Gastroesophageal sphincter (tissue), 4 donors: ENCODE results near the gene CGN. TPM values are rescaled to one million over a fixed set of nuclear protein-coding genes. Genes with fewer than 3 reads are reported as not detected.

Experiments
- ATAC-seq: fragments of 150-250 bp; one replicate; pipeline ENCODE4 v1.9.1; 2016; ENCODE audit warnings: mild to moderate bottlenecking, moderate library complexity
- H3K27ac ChIP-seq, 4 donors: fragments of 200-600 bp; sonication (generic) in 3 of 4; 1 replicate in 3 of 4; 2 replicates in 1 of 4; pipeline ENCODE4 v1.5.1; 2016 to 2019
- H3K27me3 ChIP-seq: fragments of 200-600 bp; sonication (generic); one replicate; pipeline ENCODE4 v1.5.1; 2019
- H3K36me3 ChIP-seq, 2 donors: fragments of 200-600 bp; sonication (generic); one replicate each; pipeline ENCODE4 v1.5.1; 2019; ENCODE audit warnings: control low read depth in 1 of 2
- H3K4me1 ChIP-seq, 3 donors: fragments of 200-600 bp; sonication (generic); 1 replicate in 2 of 3; 2 replicates in 1 of 3; pipeline ENCODE4 v1.5.1; 2016 to 2019; ENCODE audit warnings: control low read depth in 2 of 3
- H3K4me3 ChIP-seq, 2 donors: fragments of 200-600 bp; sonication (generic); one replicate each; pipeline ENCODE4 v1.5.1; 2019; ENCODE audit warnings: mild to moderate bottlenecking in 1 of 2, moderate library complexity in 1 of 2
- H3K9me3 ChIP-seq, 3 donors: fragments of 200-600 bp; sonication (generic); one replicate each; pipeline ENCODE4 v1.5.1; 2017 to 2019; ENCODE audit warnings: control low read depth in 2 of 3
- EP300 ChIP-seq: sonication (generic); formaldehyde crosslinking; IDR thresholded peaks from one replicate; pipeline ENCODE4 v1.6.1; 2017; ENCODE audit warnings: antibody characterized with exemption, mild to moderate bottlenecking
- POLR2A ChIP-seq, 2 donors: fragments of 450-650 bp; IDR thresholded peaks; one replicate each; pipeline ENCODE4 v1.6.1; 2017; ENCODE audit warnings: antibody characterized with exemption in 2 of 2, mild to moderate bottlenecking in 2 of 2, moderate library complexity in 1 of 2
- POLR2AphosphoS5 ChIP-seq: sonication (generic); formaldehyde crosslinking; IDR thresholded peaks from one replicate; pipeline ENCODE4 v1.6.1; 2017; ENCODE audit warnings: antibody characterized with exemption
- WGBS, 2 donors: methylation state at CpG; one replicate each; pipeline ENCODE4 v1.1.5; 2018; ENCODE audit warnings: low coverage in 1 of 2; 5-methylcytosine and 5-hydroxymethylcytosine counted together
- total RNA-seq, 4 donors: library from RNA; depleted of rRNA; stranded (reverse); fragments of >200 nt; gene quantifications; one replicate each; pipeline ENCODE4 v1.1.0, GENCODE V29; 2016
- TF ChIP-seq, protein P1 (sequence below), 4 experiments: fragments of 200-600 bp in 2 of 4; fragments of 450-650 bp in 2 of 4; sonication (generic) in 1 of 4; IDR thresholded peaks; one replicate each; pipeline ENCODE4 v1.5.1; 2017 to 2019; ENCODE audit warnings: antibody characterized with exemption in 4 of 4, mild to moderate bottlenecking in 2 of 4, moderate library complexity in 2 of 4

The CGN gene
- total RNA-seq, 4 donors from 2014 or later = 0.13 to 2.2 (median 0.29) TPM

DNA sequence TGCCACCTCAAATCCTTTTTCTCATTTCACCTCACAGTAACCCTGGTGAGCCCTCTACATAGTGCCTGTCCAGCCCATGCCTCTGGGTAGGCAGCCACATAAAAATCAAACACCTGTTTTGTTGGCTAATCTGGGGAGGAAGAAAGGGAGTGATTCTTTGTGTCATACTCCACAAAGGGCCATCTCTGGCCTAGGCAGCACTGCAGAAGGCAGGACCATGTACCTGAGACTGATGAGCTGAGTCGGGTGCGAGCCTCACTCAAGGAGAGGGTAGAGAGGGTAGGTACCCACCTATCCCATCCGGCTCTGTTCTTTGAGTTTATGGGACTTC is 36.7 kb downstream of the CGN start:
- no peak for ATAC-seq
- Histone ChIP-seq H3K27ac (peak overlapping the region; percentile 68 to 77 (median 74)), H3K4me1 (peaks cover 4 to 37% (median 7%) of the 10 kb centered on the region in 3 donors), H3K27me3 (no peaks in the 10 kb centered on the region), H3K4me3 (no peak overlapping the region), H3K36me3 (no peaks in the 10 kb centered on the region), H3K9me3 (no peaks in the 10 kb centered on the region)
- TF ChIP-seq, protein P1, sequence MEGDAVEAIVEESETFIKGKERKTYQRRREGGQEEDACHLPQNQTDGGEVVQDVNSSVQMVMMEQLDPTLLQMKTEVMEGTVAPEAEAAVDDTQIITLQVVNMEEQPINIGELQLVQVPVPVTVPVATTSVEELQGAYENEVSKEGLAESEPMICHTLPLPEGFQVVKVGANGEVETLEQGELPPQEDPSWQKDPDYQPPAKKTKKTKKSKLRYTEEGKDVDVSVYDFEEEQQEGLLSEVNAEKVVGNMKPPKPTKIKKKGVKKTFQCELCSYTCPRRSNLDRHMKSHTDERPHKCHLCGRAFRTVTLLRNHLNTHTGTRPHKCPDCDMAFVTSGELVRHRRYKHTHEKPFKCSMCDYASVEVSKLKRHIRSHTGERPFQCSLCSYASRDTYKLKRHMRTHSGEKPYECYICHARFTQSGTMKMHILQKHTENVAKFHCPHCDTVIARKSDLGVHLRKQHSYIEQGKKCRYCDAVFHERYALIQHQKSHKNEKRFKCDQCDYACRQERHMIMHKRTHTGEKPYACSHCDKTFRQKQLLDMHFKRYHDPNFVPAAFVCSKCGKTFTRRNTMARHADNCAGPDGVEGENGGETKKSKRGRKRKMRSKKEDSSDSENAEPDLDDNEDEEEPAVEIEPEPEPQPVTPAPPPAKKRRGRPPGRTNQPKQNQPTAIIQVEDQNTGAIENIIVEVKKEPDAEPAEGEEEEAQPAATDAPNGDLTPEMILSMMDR (IDR thresholded peaks at IDR 0.05) = no peak
- TF ChIP-seq EP300 (no peak), POLR2AphosphoS5 (no peak), POLR2A (IDR thresholded peaks at IDR 0.05) (no peak)
- 94 to 95% methylated on average over 3 of the region's 3 CpGs for WGBS, 2 donors

DNA sequence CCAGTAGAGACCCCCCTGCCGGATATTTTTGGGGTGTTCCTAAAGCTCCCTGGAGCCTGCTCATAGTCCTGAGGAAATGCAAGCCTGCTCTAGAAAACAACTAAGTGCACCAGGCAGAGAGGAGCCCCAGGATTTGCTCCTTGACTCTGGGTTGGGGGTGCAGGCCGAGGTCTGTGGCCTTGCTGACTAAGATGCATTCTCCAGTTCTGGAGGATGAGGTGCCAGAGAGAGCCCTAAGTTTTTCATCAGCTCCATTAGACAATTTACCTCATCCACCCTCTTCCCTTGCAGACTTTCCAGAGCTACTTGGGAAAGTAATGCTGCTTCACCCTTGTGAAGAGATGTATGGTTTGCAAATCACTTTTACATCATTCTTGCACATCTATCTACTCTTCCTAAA is 38.0 kb downstream of the CGN start:
- Histone ChIP-seq H3K27ac (peak overlapping the region in 2 of 4 donors; percentile 14 to 30), H3K9me3 (no peaks in the 10 kb centered on the region), H3K36me3 (no peaks in the 10 kb centered on the region), H3K27me3 (no peaks in the 10 kb centered on the region), H3K4me1 (peaks cover 4 to 28% (median 7%) of the 10 kb centered on the region in 3 donors), H3K4me3 (no peak overlapping the region)
- 66% methylated on average over 2 of the region's 2 CpGs; no CpG with 5 or more reads in 1 of the 2 donors for WGBS, 2 donors
- ATAC-seq = no peak
- TF ChIP-seq POLR2A (IDR thresholded peaks at IDR 0.05) (no peak), POLR2AphosphoS5 (no peak), EP300 (no peak)
- TF ChIP-seq, protein P1 (IDR thresholded peaks at IDR 0.05) = no peak

DNA sequence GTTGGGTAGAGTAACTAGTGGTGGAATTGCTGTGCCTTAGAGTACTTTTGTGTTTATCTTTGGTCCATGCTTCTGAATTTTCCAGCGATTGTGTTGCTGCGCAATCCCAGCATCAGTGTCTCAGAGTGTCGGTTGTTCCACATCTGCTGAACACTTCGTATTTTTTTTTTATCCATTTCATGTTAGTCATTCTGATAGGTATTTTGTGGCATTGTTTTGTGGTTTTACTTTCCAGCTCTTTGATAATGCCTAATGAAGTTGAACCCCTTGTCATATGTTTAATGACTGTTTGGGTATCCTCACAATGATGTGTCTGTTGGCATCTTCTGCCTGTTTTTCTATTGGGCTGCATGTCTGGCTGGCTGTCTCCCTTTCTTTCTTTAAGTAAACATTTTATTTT is 42.5 kb downstream of the CGN start:
- no peak overlapping the region for H3K27ac ChIP-seq
- 91 to 100% methylated on average over 1 to 4 of the region's 4 CpGs for WGBS, 2 donors
- peaks cover 0 to 10% (median 0%) of the 10 kb centered on the region in 3 donors for H3K4me1 ChIP-seq
- no peak overlapping the region for H3K4me3 ChIP-seq
- H3K36me3 ChIP-seq = no peaks in the 10 kb centered on the region
- ATAC-seq = no peak
- TF ChIP-seq EP300 (no peak), POLR2A (IDR thresholded peaks at IDR 0.05) (no peak), POLR2AphosphoS5 (no peak)
- TF ChIP-seq, protein P1 (IDR thresholded peaks at IDR 0.05) = no peak
- H3K27me3 ChIP-seq = no peaks in the 10 kb centered on the region
- H3K9me3 ChIP-seq = no peaks in the 10 kb centered on the region

DNA sequence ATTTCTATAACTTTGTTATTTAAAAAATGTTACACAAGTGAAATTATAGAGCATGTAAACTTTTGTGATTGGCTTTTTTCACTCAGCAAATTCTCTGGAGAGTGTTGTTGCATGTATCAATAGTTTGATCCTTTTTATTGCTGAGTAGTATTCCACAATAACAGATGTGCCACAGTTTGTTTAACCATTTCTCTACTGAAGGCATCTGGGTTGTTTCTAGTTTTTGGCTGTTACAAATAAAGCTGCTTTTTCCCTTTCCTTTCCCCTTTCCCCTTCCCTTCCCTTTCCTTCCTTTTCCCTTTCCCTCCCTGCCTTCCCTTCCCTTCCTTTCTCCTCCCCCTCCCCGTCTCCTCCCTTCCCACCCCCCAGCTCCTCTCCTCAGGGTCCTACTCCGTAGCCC is 44.9 kb downstream of the CGN start:
- TF ChIP-seq, protein P1 (IDR thresholded peaks at IDR 0.05) = no peak
- TF ChIP-seq EP300 (no peak), POLR2A (IDR thresholded peaks at IDR 0.05) (no peak), POLR2AphosphoS5 (no peak)
- no peak for ATAC-seq
- WGBS, 2 donors = 92% methylated on average over 2 of the region's 2 CpGs; no CpG with 5 or more reads in 1 of the 2 donors

DNA sequence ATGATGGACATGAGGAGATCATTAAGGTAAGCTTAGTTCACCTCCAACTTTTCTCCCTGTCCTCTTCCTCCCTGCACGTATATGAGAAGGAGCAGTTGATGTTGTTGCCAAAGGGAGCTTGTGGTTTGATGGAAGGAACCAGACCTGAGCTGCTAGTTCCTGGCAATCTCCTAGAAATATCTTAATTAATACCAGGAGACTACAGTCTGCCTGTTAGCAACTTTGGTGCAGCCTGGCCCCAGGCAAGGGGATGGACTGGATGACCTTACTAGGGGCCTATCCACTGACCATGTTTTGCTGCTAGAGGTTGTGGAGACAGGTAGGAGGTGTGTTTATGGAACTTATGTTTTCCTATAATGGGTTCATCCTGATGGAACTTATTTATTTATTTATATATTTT is 51.5 kb downstream of the CGN start:
- H3K36me3 ChIP-seq = peaks cover 0 to 58% of the 10 kb centered on the region in 2 donors
- no peaks in the 10 kb centered on the region for H3K4me1 ChIP-seq
- ATAC-seq = no peak
- no peak overlapping the region for H3K27ac ChIP-seq
- no peaks in the 10 kb centered on the region for H3K9me3 ChIP-seq
- no peaks in the 10 kb centered on the region for H3K27me3 ChIP-seq
- TF ChIP-seq POLR2A (IDR thresholded peaks at IDR 0.05) = no peak
- TF ChIP-seq, protein P1 (IDR thresholded peaks at IDR 0.05) = no peak
- no peak for TF ChIP-seq EP300
- no peak for TF ChIP-seq POLR2AphosphoS5
- 60% methylated on average over 1 of the region's 1 CpG; no CpG with 5 or more reads in 1 of the 2 donors for WGBS, 2 donors
- no peak overlapping the region for H3K4me3 ChIP-seq

More for the DNA sequence above, 44.9 kb downstream of the CGN start:
- Histone ChIP-seq H3K4me3 (no peak overlapping the region), H3K27ac (no peak overlapping the region), H3K36me3 (no peaks in the 10 kb centered on the region), H3K27me3 (no peaks in the 10 kb centered on the region), H3K4me1 (no peaks in the 10 kb centered on the region), H3K9me3 (no peaks in the 10 kb centered on the region)
